ENCODE measurements around the gene EIF3A. TPM values are rescaled to one million over a fixed set of nuclear protein-coding genes. Genes with fewer than 3 reads are reported as not detected.

The EIF3A gene
- 100 to 1,000 TPM; 132 to 149 (median 139) TPM for total RNA-seq (2021; fragmentation: NEBNext Ultra II Directional; extraction: Animal tissue kit (Norgen Biotek cat#: 25700))
- long read RNA-seq, full-length matches to known transcripts: 15 of 240 reads
- long read RNA-seq, partial matches to known transcripts: 200 of 240 reads
- long read RNA-seq, other reads (novel, unspliced or antisense): 25 of 240 reads

GRCh38 chr10:119080521-119081259 is at the start of gene EIF3A:
TSS of gene EIF3A (minus strand) at chr10:119080817. CDS start at chr10:119080676, 141 bp downstream.
- Mint-ChIP-seq H3K9me3 (peaks cover 3% of the 10 kb centered on the region; the same call in 1 of the 2 replicates), H3K27ac (peak within 1 kb of the TSS; percentile 99), H3K4me1 (ENCODE audit: low read depth) (peaks cover 35% of the 10 kb centered on the region), H3K36me3 (ENCODE audit: low read depth) (peaks cover 34% of the 10 kb centered on the region), H3K4me3 (peak within 1 kb of the TSS; percentile 96), H3K27me3 (ENCODE audit: insufficient read depth) (peaks cover 3% of the 10 kb centered on the region)
- DNase-seq: peak; percentile 80
- no peak; the same call in 1 of the 2 replicates for TF ChIP-seq CTCF (IDR thresholded peaks at IDR 0.05)

GRCh38 chr10:119129721-119130120 is 49.1 kb upstream of the EIF3A start:
- Mint-ChIP-seq H3K4me3 (no peak overlapping the region; the same call in 1 of the 2 replicates), H3K27ac (no peak overlapping the region), H3K27me3 (ENCODE audit: insufficient read depth) (peaks cover 2% of the 10 kb centered on the region; the same call in 1 of the 2 replicates), H3K9me3 (no peaks in the 10 kb centered on the region), H3K36me3 (ENCODE audit: low read depth) (peaks cover 58% of the 10 kb centered on the region), H3K4me1 (ENCODE audit: low read depth) (peaks cover 22% of the 10 kb centered on the region)
- TF ChIP-seq CTCF (IDR thresholded peaks at IDR 0.05): no peak
- no peak for DNase-seq

- Mint-ChIP-seq H3K9me3 (no peaks in the 10 kb centered on the region), H3K27me3 (ENCODE audit: insufficient read depth) (no peaks in the 10 kb centered on the region; the same call in 1 of the 2 replicates), H3K27ac (no peak overlapping the region), H3K4me1 (ENCODE audit: low read depth) (peaks cover 6% of the 10 kb centered on the region), H3K36me3 (ENCODE audit: low read depth) (peaks cover 38% of the 10 kb centered on the region), H3K4me3 (no peak overlapping the region)
- no peak for TF ChIP-seq CTCF (IDR thresholded peaks at IDR 0.05)
- DNase-seq: no peak
Measured at GRCh38 chr10:119125942-119126341, 45.3 kb upstream of the EIF3A start.

GRCh38 chr10:119120875-119121274 is 40.3 kb upstream of the EIF3A start:
- no peak for DNase-seq
- H3K4me3 Mint-ChIP-seq: no peak overlapping the region
- peaks cover 16% of the 10 kb centered on the region for H3K4me1 Mint-ChIP-seq (ENCODE audit: low read depth)
- no peaks in the 10 kb centered on the region for H3K9me3 Mint-ChIP-seq
- peak overlapping the region; percentile 75 for H3K27ac Mint-ChIP-seq
- no peaks in the 10 kb centered on the region for H3K27me3 Mint-ChIP-seq (ENCODE audit: insufficient read depth)
- no peak for TF ChIP-seq CTCF (IDR thresholded peaks at IDR 0.05)
- peaks cover 14% of the 10 kb centered on the region for H3K36me3 Mint-ChIP-seq (ENCODE audit: low read depth)

GRCh38 chr10:119120413-119120867 is 39.8 kb upstream of the EIF3A start:
- H3K36me3 Mint-ChIP-seq (ENCODE audit: low read depth): peaks cover 13% of the 10 kb centered on the region
- H3K27ac Mint-ChIP-seq: peak overlapping the region; percentile 75
- peaks cover 19% of the 10 kb centered on the region for H3K4me1 Mint-ChIP-seq (ENCODE audit: low read depth)
- H3K4me3 Mint-ChIP-seq: no peak overlapping the region
- no peaks in the 10 kb centered on the region for H3K27me3 Mint-ChIP-seq (ENCODE audit: insufficient read depth)
- peak; percentile 69 for DNase-seq
- no peaks in the 10 kb centered on the region for H3K9me3 Mint-ChIP-seq
- TF ChIP-seq CTCF (IDR thresholded peaks at IDR 0.05): no peak

Data from HFFc6 (cell line).